ENCODE measurements around the gene ASPG.

ASPG gene

GRCh38 chr14:104161602-104162367, 76.3 kb downstream of the ASPG start (continued):
- TF ChIP-seq ZNF37A (tag by site-specific recombination; IDR thresholded peaks at IDR 0.05) (no peak), ZNF433 (tag by site-specific recombination; IDR thresholded peaks at IDR 0.05; ENCODE audit: low read depth) (no peak), HOXD13 (CRISPR knock-in tag; IDR thresholded peaks at IDR 0.05; ENCODE audit: borderline replicate concordance) (no peak), ZBTB1 (tag by site-specific recombination; IDR thresholded peaks at IDR 0.05) (no peak), ZSCAN18 (tag by site-specific recombination; IDR thresholded peaks at IDR 0.05) (no peak), ZSCAN4 (tag by site-specific recombination; IDR thresholded peaks at IDR 0.05) (no peak), BCL6B (tag by site-specific recombination; IDR thresholded peaks at IDR 0.05) (no peak), ZNF121 (tag by site-specific recombination; IDR thresholded peaks at IDR 0.05) (no peak), ZNF350 (tag by site-specific recombination; IDR thresholded peaks at IDR 0.05) (no peak), ZNF626 (tag by site-specific recombination; IDR thresholded peaks at IDR 0.05) (no peak), ZBTB8A (tag by site-specific recombination; IDR thresholded peaks at IDR 0.05) (peak; percentile 27; the same call in 1 of the 2 replicates), ZNF549 (tag by site-specific recombination; IDR thresholded peaks at IDR 0.05) (no peak), ZNF521 (tag by site-specific recombination; IDR thresholded peaks at IDR 0.05) (no peak), ZNF174 (tag by site-specific recombination; IDR thresholded peaks at IDR 0.05) (no peak), PBX3 (CRISPR knock-in tag; IDR thresholded peaks at IDR 0.05) (no peak), ZFP69B (tag by site-specific recombination; IDR thresholded peaks at IDR 0.05) (peak; percentile 76), ZNF302 (tag by site-specific recombination; IDR thresholded peaks at IDR 0.05; ENCODE audit: low read depth) (no peak), ZNF394 (tag by site-specific recombination; IDR thresholded peaks at IDR 0.05; ENCODE audit: borderline replicate concordance) (no peak), ZNF239 (tag by site-specific recombination; IDR thresholded peaks at IDR 0.05) (no peak), ZIC2 (tag by site-specific recombination; IDR thresholded peaks at IDR 0.05) (peak; percentile 44), PATZ1 (tag by site-specific recombination; IDR thresholded peaks at IDR 0.05) (no peak)

Measured in HEK293 (cell line).